Ectodermal cell (in vitro differentiated cells): Measurements from ENCODE around the gene ISLR.

Source experiments
- H3K27ac ChIP-seq: 2 replicates; pipeline ENCODE4 v1.7.0; 2013; ENCODE audit warnings: mild to moderate bottlenecking, low read depth, low read length; ENCODE audit not compliant: insufficient read depth, poor library complexity, severe bottlenecking
- H3K27me3 ChIP-seq: 2 replicates; pipeline ENCODE4 v1.7.0; 2013; ENCODE audit warnings: mild to moderate bottlenecking, low read length; ENCODE audit not compliant: insufficient read depth, control insufficient read depth, poor library complexity, severe bottlenecking
- H3K36me3 ChIP-seq: one replicate; pipeline ENCODE4 v1.7.0; 2013; ENCODE audit warnings: low read length; ENCODE audit not compliant: control insufficient read depth, insufficient read depth
- H3K4me1 ChIP-seq: one replicate; pipeline ENCODE4 v1.7.0; 2013; ENCODE audit warnings: low read length; ENCODE audit not compliant: control insufficient read depth, insufficient read depth
- H3K4me3 ChIP-seq: 2 replicates; pipeline ENCODE4 v1.7.0; 2013; ENCODE audit warnings: low read depth, low read length, control low read depth; ENCODE audit not compliant: insufficient read depth
- H3K9me3 ChIP-seq: 2 replicates; pipeline ENCODE4 v1.7.0; 2013; ENCODE audit warnings: mild to moderate bottlenecking, low read length, moderate library complexity; ENCODE audit not compliant: control insufficient read depth
- WGBS, 2 experiments: methylation state at CpG; one replicate each; pipeline ENCODE4 v1.1.7; 2013; ENCODE audit warnings: missing lambda C conversion rate in 2 of 2; 5-methylcytosine and 5-hydroxymethylcytosine counted together

The ISLR gene

GRCh38 chr15:74138642-74139041 is 34.9 kb upstream of the ISLR start:
- H3K36me3 ChIP-seq, result no peaks in the 10 kb centered on the region
- H3K27ac ChIP-seq, result no peak overlapping the region
- no peaks in the 10 kb centered on the region for H3K9me3 ChIP-seq
- 89 to 91% methylated on average over 4 of the region's 4 CpGs for WGBS, 2 experiments
- H3K4me3 ChIP-seq, result no peak overlapping the region
- peaks cover 52% of the 10 kb centered on the region for H3K27me3 ChIP-seq
- peaks cover 23% of the 10 kb centered on the region for H3K4me1 ChIP-seq

- no peaks in the 10 kb centered on the region for H3K9me3 ChIP-seq
- 100% methylated on average over 1 of the region's 1 CpG; no CpG with 5 or more reads in 1 of the 2 experiments for WGBS, 2 experiments
- peaks cover 19% of the 10 kb centered on the region for H3K4me1 ChIP-seq
- H3K36me3 ChIP-seq, result no peaks in the 10 kb centered on the region
- peaks cover 25% of the 10 kb centered on the region for H3K27me3 ChIP-seq
- H3K27ac ChIP-seq, result no peak overlapping the region
- no peak overlapping the region for H3K4me3 ChIP-seq
Observed at GRCh38 chr15:74141591-74141990, 31.9 kb upstream of the ISLR start.

GRCh38 chr15:74144153-74144775 is 29.2 kb upstream of the ISLR start:
- peaks cover 7% of the 10 kb centered on the region for H3K4me1 ChIP-seq
- H3K27ac ChIP-seq, result no peak overlapping the region
- H3K27me3 ChIP-seq, result peaks cover 5% of the 10 kb centered on the region
- no peaks in the 10 kb centered on the region for H3K9me3 ChIP-seq
- no peaks in the 10 kb centered on the region for H3K36me3 ChIP-seq
- no peak overlapping the region for H3K4me3 ChIP-seq
- 81 to 88% methylated on average over 6 of the region's 6 CpGs for WGBS, 2 experiments

- no peaks in the 10 kb centered on the region for H3K27me3 ChIP-seq
- no peaks in the 10 kb centered on the region for H3K9me3 ChIP-seq
- WGBS, 2 experiments, result 98 to 100% methylated on average over 1 of the region's 1 CpG
- H3K4me1 ChIP-seq, result no peaks in the 10 kb centered on the region
- H3K4me3 ChIP-seq, result no peak overlapping the region
- H3K36me3 ChIP-seq, result no peaks in the 10 kb centered on the region
- no peak overlapping the region for H3K27ac ChIP-seq
Observed at GRCh38 chr15:74146277-74146800, 27.2 kb upstream of the ISLR start.

GRCh38 chr15:74147051-74147450 is 26.5 kb upstream of the ISLR start:
- 83 to 90% methylated on average over 2 of the region's 2 CpGs for WGBS, 2 experiments
- H3K27ac ChIP-seq, result no peak overlapping the region

GRCh38 chr15:74155766-74156417 is 17.6 kb upstream of the ISLR start:
- H3K9me3 ChIP-seq, result no peaks in the 10 kb centered on the region
- no peak overlapping the region for H3K4me3 ChIP-seq
- H3K27ac ChIP-seq, result no peak overlapping the region
- H3K4me1 ChIP-seq, result no peaks in the 10 kb centered on the region
- WGBS, 2 experiments, result 88 to 92% methylated on average over 13 to 14 of the region's 14 CpGs
- no peaks in the 10 kb centered on the region for H3K27me3 ChIP-seq
- H3K36me3 ChIP-seq, result no peaks in the 10 kb centered on the region

More at GRCh38 chr15:74147051-74147450, 26.5 kb upstream of the ISLR start:
- Histone ChIP-seq H3K4me1 (no peaks in the 10 kb centered on the region), H3K27me3 (no peaks in the 10 kb centered on the region), H3K9me3 (no peaks in the 10 kb centered on the region), H3K36me3 (no peaks in the 10 kb centered on the region), H3K4me3 (no peak overlapping the region)

GRCh38 chr15:74156678-74157411 is 16.7 kb upstream of the ISLR start:
- WGBS, 2 experiments, result 72 to 78% methylated on average over 7 of the region's 7 CpGs
- H3K27me3 ChIP-seq, result no peaks in the 10 kb centered on the region
- no peaks in the 10 kb centered on the region for H3K36me3 ChIP-seq
- no peak overlapping the region for H3K4me3 ChIP-seq
- H3K27ac ChIP-seq, result no peak overlapping the region
- H3K9me3 ChIP-seq, result no peaks in the 10 kb centered on the region
- no peaks in the 10 kb centered on the region for H3K4me1 ChIP-seq

GRCh38 chr15:74157868-74158827 is 15.4 kb upstream of the ISLR start:
- H3K9me3 ChIP-seq, result no peaks in the 10 kb centered on the region
- no peak overlapping the region for H3K4me3 ChIP-seq
- no peaks in the 10 kb centered on the region for H3K36me3 ChIP-seq
- H3K27ac ChIP-seq, result no peak overlapping the region
- H3K27me3 ChIP-seq, result no peaks in the 10 kb centered on the region
- H3K4me1 ChIP-seq, result no peaks in the 10 kb centered on the region
- 87 to 94% methylated on average over 8 to 9 of the region's 9 CpGs for WGBS, 2 experiments

GRCh38 chr15:74158855-74159650 is 14.5 kb upstream of the ISLR start:
- H3K27ac ChIP-seq, result no peak overlapping the region
- WGBS, 2 experiments, result 85 to 87% methylated on average over 5 of the region's 5 CpGs

More at GRCh38 chr15:74158855-74159650, 14.5 kb upstream of the ISLR start:
- no peak overlapping the region for H3K4me3 ChIP-seq
- H3K27me3 ChIP-seq, result no peaks in the 10 kb centered on the region
- no peaks in the 10 kb centered on the region for H3K36me3 ChIP-seq
- H3K4me1 ChIP-seq, result no peaks in the 10 kb centered on the region
- H3K9me3 ChIP-seq, result no peaks in the 10 kb centered on the region
